ENCODE results near the gene SCEL. TPM values are rescaled to one million over a fixed set of nuclear protein-coding genes. Genes with fewer than 3 reads are reported as not detected.

SCEL gene
- total RNA-seq: 100 to 1,000 TPM in 2 of 6 donors, 10 to 100 TPM in 4; 32.5 to 175 (median 82.5) TPM

GRCh38 chr13:77535448-77535847 is at the start of gene SCEL:
SCEL (plus strand) TSS chr13:77535706; CDS start chr13:77555876, 20,170 bp downstream.
- Histone ChIP-seq H3K27me3 (no peaks in the 10 kb centered on the region), H3K4me3 (peak within 1 kb of the TSS in 3 of 4 donors; percentile 17 to 31 (median 17)), H3K9me3 (no peaks in the 10 kb centered on the region), H3K27ac (peak within 1 kb of the TSS; percentile 50 to 79 (median 74)), H3K4me1 (peaks cover 0 to 3% (median 0%) of the 10 kb centered on the region in 4 donors), H3K36me3 (no peaks in the 10 kb centered on the region)
- 35 to 71% methylated on average over 1 of the region's 1 CpG for WGBS, 2 donors
- ATAC-seq (ENCODE audit: low FRiP score in 2 of 2) (peak; percentile 57 to 79), DNase-seq (peak in 1 of 2 donors; percentile 51)
- TF ChIP-seq CTCF (IDR thresholded peaks at IDR 0.05) (no peak), POLR2A (IDR thresholded peaks at IDR 0.05) (peak in 2 of 4 donors; percentile 25 to 29), POLR2AphosphoS5 (IDR thresholded peaks at IDR 0.05) (no peak), EP300 (IDR thresholded peaks at IDR 0.05) (no peak)

- H3K4me3 ChIP-seq: no peak overlapping the region
- H3K27me3 ChIP-seq: no peaks in the 10 kb centered on the region
- H3K4me1 ChIP-seq: no peaks in the 10 kb centered on the region
- ATAC-seq (ENCODE audit: low FRiP score in 2 of 2): no peak
- H3K9me3 ChIP-seq: no peaks in the 10 kb centered on the region
- H3K27ac ChIP-seq: no peak overlapping the region
- no peak for DNase-seq
- TF ChIP-seq POLR2A (IDR thresholded peaks at IDR 0.05): no peak
- TF ChIP-seq POLR2AphosphoS5 (IDR thresholded peaks at IDR 0.05): no peak
- no peak for TF ChIP-seq CTCF (IDR thresholded peaks at IDR 0.05)
- TF ChIP-seq EP300 (IDR thresholded peaks at IDR 0.05): no peak
- WGBS, 2 donors: 87 to 98% methylated on average over 3 to 4 of the region's 4 CpGs
- H3K36me3 ChIP-seq: no peaks in the 10 kb centered on the region
These were observed 45.8 kb upstream of the SCEL start for GRCh38 chr13:77489566-77490337.

DNA sequence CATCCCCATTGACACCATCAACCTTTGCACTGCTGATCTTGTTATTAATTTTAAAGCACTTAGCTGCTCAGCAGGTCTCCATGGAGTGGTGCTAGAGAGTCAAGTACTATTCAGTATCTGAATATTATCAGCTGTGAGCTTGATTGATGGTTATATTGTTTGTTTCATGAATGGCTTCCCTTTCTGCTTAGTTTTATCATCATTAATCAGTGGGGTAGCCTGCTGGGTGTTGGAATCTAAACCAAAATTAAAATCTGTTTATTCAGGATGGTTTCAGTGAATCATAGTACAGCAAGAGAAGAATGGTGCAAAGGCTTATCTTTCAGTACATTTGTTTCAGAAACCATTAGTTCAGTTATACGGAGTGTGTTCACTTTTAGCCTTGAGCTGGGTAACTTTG is 42.5 kb upstream of the SCEL start:
- Histone ChIP-seq H3K9me3 (no peaks in the 10 kb centered on the region), H3K36me3 (no peaks in the 10 kb centered on the region), H3K27me3 (no peaks in the 10 kb centered on the region), H3K4me1 (no peaks in the 10 kb centered on the region), H3K4me3 (no peak overlapping the region), H3K27ac (no peak overlapping the region)
- 10 to 22% methylated on average over 1 of the region's 1 CpG for WGBS, 2 donors
- DNase-seq (no peak), ATAC-seq (ENCODE audit: low FRiP score in 2 of 2) (peak; percentile 39 to 71)
- no peak for TF ChIP-seq POLR2A (IDR thresholded peaks at IDR 0.05)
- TF ChIP-seq CTCF (IDR thresholded peaks at IDR 0.05): peak in 4 of 6 experiments; percentile 15 to 56 (median 49)
- no peak for TF ChIP-seq POLR2AphosphoS5 (IDR thresholded peaks at IDR 0.05)
- no peak for TF ChIP-seq EP300 (IDR thresholded peaks at IDR 0.05)

GRCh38 chr13:77494226-77494625 is 41.3 kb upstream of the SCEL start:
- 70 to 77% methylated on average over 3 of the region's 3 CpGs for WGBS, 2 donors
- no peak for ATAC-seq (ENCODE audit: low FRiP score in 2 of 2)

More at GRCh38 chr13:77494226-77494625, 41.3 kb upstream of the SCEL start:
- no peak overlapping the region for H3K4me3 ChIP-seq
- DNase-seq: no peak
- H3K36me3 ChIP-seq: no peaks in the 10 kb centered on the region
- no peak overlapping the region for H3K27ac ChIP-seq
- TF ChIP-seq POLR2A (IDR thresholded peaks at IDR 0.05) (no peak), CTCF (IDR thresholded peaks at IDR 0.05) (no peak), EP300 (IDR thresholded peaks at IDR 0.05) (no peak), POLR2AphosphoS5 (IDR thresholded peaks at IDR 0.05) (no peak)
- no peaks in the 10 kb centered on the region for H3K27me3 ChIP-seq
- H3K4me1 ChIP-seq: no peaks in the 10 kb centered on the region
- H3K9me3 ChIP-seq: no peaks in the 10 kb centered on the region
